HCT116 (cell line): ENCODE measurements around the gene FNBP1. TPM values are rescaled to one million over a fixed set of nuclear protein-coding genes. Genes with fewer than 3 reads are reported as not detected.

ENCODE experiments used
- ATAC-seq: fragments of 200-7000 bp; cut with Tn5 transposase; 2 replicates; pipeline ENCODE4 v1.9.1; 2020; ENCODE audit warnings: mild to moderate bottlenecking, moderate library complexity
- BruUV-seq: library from RNA; stranded (reverse); fragments of 400-500 nt; replicated peaks from 2 replicates; lab custom pipeline; 2021; lab: Mats Ljungman, UMichigan
- CTCF ChIA-PET: fragments of 300-600 bp; sonication (Branson Sonifier 250); formaldehyde crosslinking; loops from one replicate; lab custom pipeline; 2021; ENCODE audit warnings: antibody characterized with exemption; lab: Charles Lee
- POLR2A ChIA-PET: fragments of 300-600, 350-600 bp; sonication (Branson Sonifier 250); formaldehyde crosslinking; loops from one replicate; lab custom pipeline; 2021; ENCODE audit warnings: antibody characterized with exemption; lab: Charles Lee
- RAD21 ChIA-PET, 2 experiments: fragments of 300-600 bp; sonication (Branson Sonifier 250); formaldehyde crosslinking; loops; one replicate each; lab custom pipeline; 2023; ENCODE audit warnings: low total read pairs in 2 of 2; ENCODE audit not compliant: uncharacterized antibody in 2 of 2, unreplicated experiment in 2 of 2, low non-redundant PET in 1 of 2; lab: Charles Lee
- DNase-seq: peaks from one replicate; pipeline ENCODE4 v3.0.0-alpha.2; 2010; ENCODE audit warnings: low read depth, low spot score
- H2AFZ ChIP-seq: fragments of 200-600 bp; shearing (Covaris generic), sonication (generic); 2 replicates; pipeline ENCODE4 v1.6.1; 2017; ENCODE audit warnings: low read depth, mixed run types, mixed read lengths, antibody characterized with exemption, low read length; ENCODE audit not compliant: poor library complexity, severe bottlenecking
- H3K27ac ChIP-seq: 2 replicates; pipeline ENCODE4 v1.5.1; 2012; ENCODE audit warnings: low read depth, low read length
- H3K27me3 ChIP-seq: fragments of 200-600 bp; sonication (generic); 2 replicates; pipeline ENCODE4 v1.6.1; 2016; ENCODE audit warnings: mixed run types, low read length, mixed read lengths; ENCODE audit not compliant: insufficient read depth
- H3K36me3 ChIP-seq, 2 experiments: fragments of 200-500 bp in 1 of 2; fragments of 200-600 bp in 1 of 2; sonication (Bioruptor generic) in 1 of 2; sonication (generic) in 1 of 2; 2 replicates each; pipeline versions ENCODE4 v1.5.1 to v1.6.1; 2014 to 2016; ENCODE audit warnings: low read length in 2 of 2, inconsistent platforms in 1 of 2, mixed read lengths in 1 of 2, mixed run types in 1 of 2; ENCODE audit not compliant: insufficient read depth in 2 of 2, control insufficient read depth in 1 of 2
- H3K4me1 ChIP-seq, 2 experiments: fragments of 200-600 bp in 1 of 2; sonication (generic) in 1 of 2; 2 replicates each; pipeline versions ENCODE4 v1.5.1 to v1.6.1; 2012 to 2017; ENCODE audit warnings: low read length in 2 of 2, inconsistent platforms in 1 of 2, mild to moderate bottlenecking in 1 of 2, mixed read lengths in 1 of 2, mixed run types in 1 of 2, moderate library complexity in 1 of 2; ENCODE audit not compliant: insufficient read depth in 2 of 2, control insufficient read depth in 1 of 2
- H3K4me2 ChIP-seq: fragments of 200-600 bp; sonication (generic); 2 replicates; pipeline ENCODE4 v1.6.1; 2017; ENCODE audit warnings: mixed run types, low read length, mixed read lengths
- H3K4me3 ChIP-seq, 2 experiments: fragments of 200-600 bp in 1 of 2; sonication (generic) in 1 of 2; replicated peaks in 1 of 2; 2 replicates each; pipeline ENCODE4 v1.5.1; 2011 to 2016; ENCODE audit warnings: low read length in 2 of 2, control low read depth in 1 of 2, low read depth in 1 of 2, mild to moderate bottlenecking in 1 of 2, mixed read lengths in 1 of 2, mixed run types in 1 of 2
- H3K79me2 ChIP-seq: fragments of 200-600 bp; sonication (generic); 2 replicates; pipeline ENCODE4 v1.6.1; 2017; ENCODE audit warnings: mild to moderate bottlenecking, mixed run types, low read length, moderate library complexity, mixed read lengths; ENCODE audit not compliant: insufficient read depth
- H3K9ac ChIP-seq: fragments of 200-600 bp; sonication (generic); 2 replicates; pipeline ENCODE4 v1.6.1; 2016; ENCODE audit warnings: low read length, mixed read lengths
- H3K9me2 ChIP-seq: fragments of 200-600 bp; sonication (generic), shearing (Covaris generic); 2 replicates; pipeline ENCODE4 v1.6.1; 2017; ENCODE audit warnings: mixed run types, mild to moderate bottlenecking, moderate library complexity; ENCODE audit not compliant: insufficient read depth
- H3K9me3 ChIP-seq, 2 experiments: fragments of 200-500 bp in 1 of 2; fragments of 200-600 bp in 1 of 2; sonication (Bioruptor generic) in 1 of 2; sonication (generic) in 1 of 2; 2 replicates each; pipeline ENCODE4 v1.6.1; 2014 to 2017; ENCODE audit warnings: low read length in 2 of 2, mixed read lengths in 2 of 2, inconsistent platforms in 1 of 2, low read depth in 1 of 2, mild to moderate bottlenecking in 1 of 2, mixed run types in 1 of 2, moderate library complexity in 1 of 2; ENCODE audit not compliant: control insufficient read depth in 1 of 2, insufficient read depth in 1 of 2
- H4K20me1 ChIP-seq: fragments of 200-600 bp; sonication (generic), shearing (Covaris generic); 2 replicates; pipeline ENCODE4 v1.6.1; 2017; ENCODE audit warnings: mixed run types, mild to moderate bottlenecking, moderate library complexity; ENCODE audit not compliant: insufficient read depth
- CEBPB ChIP-seq: IDR thresholded peaks from 2 replicates; pipeline ENCODE4 v1.6.1; 2012; ENCODE audit warnings: low read depth
- EZH2phosphoT487 ChIP-seq: fragments of 200-600 bp; IDR thresholded peaks from 2 replicates; pipeline ENCODE4 v1.6.1; 2018; ENCODE audit warnings: antibody characterized with exemption, borderline replicate concordance
- JUND ChIP-seq: IDR thresholded peaks from 2 replicates; pipeline ENCODE4 v1.6.1; 2012
- YY1 ChIP-seq: IDR thresholded peaks from 2 replicates; pipeline ENCODE4 v1.6.1; 2011; ENCODE audit warnings: low read length, low read depth, moderate library complexity, mild to moderate bottlenecking; ENCODE audit not compliant: insufficient replicate concordance; ENCODE audit errors: extremely low read depth
- ZFX ChIP-seq: fragments of 450-650 bp; IDR thresholded peaks from 2 replicates; pipeline ENCODE4 v1.6.1; 2017
- intact Hi-C: fragments of 100-400 bp; cut with micrococcal nuclease; formaldehyde crosslinking; loops from 2 replicates; pipeline ENCODE4 v1.10.0; 2022
- total RNA-seq: library from RNA; stranded (reverse); gene quantifications from one replicate; pipeline ENCODE4 v1.2.1, GENCODE V29; 2021; ENCODE audit not compliant: unreplicated experiment
- TF ChIP-seq, protein P1 (sequence below): IDR thresholded peaks from 2 replicates; pipeline ENCODE4 v1.6.1; 2012; ENCODE audit warnings: low read depth
- TF ChIP-seq, protein P2 (sequence below): IDR thresholded peaks from 2 replicates; pipeline ENCODE4 v1.6.1; 2012

Gene FNBP1
- total RNA-seq, 1 experiment from 2014 or later, result 25.0 TPM

- H3K27me3 ChIP-seq, result no peaks in the 10 kb centered on the region
- no peak overlapping the region for H3K27ac ChIP-seq
- ChIA-PET CTCF (no interaction called here), POLR2A (no interaction called here), RAD21 (no interaction called here)
- no peaks in the 10 kb centered on the region for H3K79me2 ChIP-seq
- intact Hi-C loops, result no loop called here
- no peak overlapping the region for H3K4me3 ChIP-seq
- DNase-seq, result no peak
- H2AFZ ChIP-seq, result no peak overlapping the region
- ATAC-seq, result no peak
- no peaks in the 10 kb centered on the region for H3K9me3 ChIP-seq
- TF ChIP-seq ZFX (no peak), EZH2phosphoT487 (no peak), YY1 (no peak), CEBPB (no peak), JUND (no peak)
- TF ChIP-seq, protein P1, sequence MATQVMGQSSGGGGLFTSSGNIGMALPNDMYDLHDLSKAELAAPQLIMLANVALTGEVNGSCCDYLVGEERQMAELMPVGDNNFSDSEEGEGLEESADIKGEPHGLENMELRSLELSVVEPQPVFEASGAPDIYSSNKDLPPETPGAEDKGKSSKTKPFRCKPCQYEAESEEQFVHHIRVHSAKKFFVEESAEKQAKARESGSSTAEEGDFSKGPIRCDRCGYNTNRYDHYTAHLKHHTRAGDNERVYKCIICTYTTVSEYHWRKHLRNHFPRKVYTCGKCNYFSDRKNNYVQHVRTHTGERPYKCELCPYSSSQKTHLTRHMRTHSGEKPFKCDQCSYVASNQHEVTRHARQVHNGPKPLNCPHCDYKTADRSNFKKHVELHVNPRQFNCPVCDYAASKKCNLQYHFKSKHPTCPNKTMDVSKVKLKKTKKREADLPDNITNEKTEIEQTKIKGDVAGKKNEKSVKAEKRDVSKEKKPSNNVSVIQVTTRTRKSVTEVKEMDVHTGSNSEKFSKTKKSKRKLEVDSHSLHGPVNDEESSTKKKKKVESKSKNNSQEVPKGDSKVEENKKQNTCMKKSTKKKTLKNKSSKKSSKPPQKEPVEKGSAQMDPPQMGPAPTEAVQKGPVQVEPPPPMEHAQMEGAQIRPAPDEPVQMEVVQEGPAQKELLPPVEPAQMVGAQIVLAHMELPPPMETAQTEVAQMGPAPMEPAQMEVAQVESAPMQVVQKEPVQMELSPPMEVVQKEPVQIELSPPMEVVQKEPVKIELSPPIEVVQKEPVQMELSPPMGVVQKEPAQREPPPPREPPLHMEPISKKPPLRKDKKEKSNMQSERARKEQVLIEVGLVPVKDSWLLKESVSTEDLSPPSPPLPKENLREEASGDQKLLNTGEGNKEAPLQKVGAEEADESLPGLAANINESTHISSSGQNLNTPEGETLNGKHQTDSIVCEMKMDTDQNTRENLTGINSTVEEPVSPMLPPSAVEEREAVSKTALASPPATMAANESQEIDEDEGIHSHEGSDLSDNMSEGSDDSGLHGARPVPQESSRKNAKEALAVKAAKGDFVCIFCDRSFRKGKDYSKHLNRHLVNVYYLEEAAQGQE, result no peak
- TF ChIP-seq, protein P2, sequence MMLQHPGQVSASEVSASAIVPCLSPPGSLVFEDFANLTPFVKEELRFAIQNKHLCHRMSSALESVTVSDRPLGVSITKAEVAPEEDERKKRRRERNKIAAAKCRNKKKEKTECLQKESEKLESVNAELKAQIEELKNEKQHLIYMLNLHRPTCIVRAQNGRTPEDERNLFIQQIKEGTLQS, result no peak
- H3K4me2 ChIP-seq, result no peak overlapping the region
- no peaks in the 10 kb centered on the region for H3K4me1 ChIP-seq
- no TSS peak for BruUV-seq
- no peaks in the 10 kb centered on the region for H3K36me3 ChIP-seq
- H4K20me1 ChIP-seq, result no peaks in the 10 kb centered on the region
- no peak overlapping the region for H3K9ac ChIP-seq
- H3K9me2 ChIP-seq, result no peaks in the 10 kb centered on the region
Observed at GRCh38 chr9:129936222-129936621, 106.8 kb downstream of the FNBP1 start.
